H1 (cell line): Measurements from ENCODE around the gene PAQR5. TPM values are rescaled to one million over a fixed set of nuclear protein-coding genes. Genes with fewer than 3 reads are reported as not detected.

ENCODE experiments used
- CTCF ChIA-PET: fragments of 300-600 bp; sonication (Branson Sonifier 250); formaldehyde crosslinking; loops from one replicate; lab custom pipeline; 2021; ENCODE audit not compliant: partially characterized antibody; lab: Charles Lee
- POLR2A ChIA-PET: fragments of 300-600 bp; sonication (Branson Sonifier 250); formaldehyde crosslinking; loops from one replicate; lab custom pipeline; 2021; ENCODE audit warnings: inconsistent platforms; ENCODE audit not compliant: partially characterized antibody; lab: Charles Lee
- DNase-seq, 2 experiments: peaks; one replicate each; pipeline versions ENCODE4 v3.0.0 to v3.0.0-alpha.2; 2010 to 2022; ENCODE audit warnings: low spot score in 2 of 2, low read depth in 1 of 2, mixed read lengths in 1 of 2
- FAIRE-seq: peaks from 2 replicates; lab custom pipeline; 2011; peaks lifted over from hg19 to GRCh38; lab: Jason Lieb, UNC
- H2AFZ ChIP-seq: 2 replicates; pipeline ENCODE4 v1.8.1; 2012; ENCODE audit warnings: low read length, inconsistent platforms
- H2AK5ac ChIP-seq: 2 replicates; pipeline ENCODE4 v1.6.1; 2013; ENCODE audit warnings: low read depth, low read length
- H2BK120ac ChIP-seq: replicated peaks from 2 replicates; pipeline ENCODE3; 2013; ENCODE audit warnings: low read depth, low read length, inconsistent platforms
- H2BK12ac ChIP-seq: 2 replicates; pipeline ENCODE4 v1.6.1; 2013; ENCODE audit warnings: low read depth, low read length
- H2BK15ac ChIP-seq: 2 replicates; pipeline ENCODE4 v1.6.1; 2013; ENCODE audit warnings: low read length
- H2BK20ac ChIP-seq: 2 replicates; pipeline ENCODE4 v1.6.1; 2013; ENCODE audit warnings: low read length
- H2BK5ac ChIP-seq: 2 replicates; pipeline ENCODE4 v1.6.1; 2013; ENCODE audit warnings: low read depth, low read length
- H3K14ac ChIP-seq: 2 replicates; pipeline ENCODE4 v1.6.1; 2013; ENCODE audit warnings: inconsistent platforms; ENCODE audit not compliant: insufficient read length
- H3K18ac ChIP-seq: 2 replicates; pipeline ENCODE4 v1.6.1; 2013; ENCODE audit warnings: low read length; ENCODE audit errors: extremely low read depth
- H3K23ac ChIP-seq: 2 replicates; pipeline ENCODE4 v1.6.1; 2013; ENCODE audit warnings: inconsistent platforms; ENCODE audit not compliant: insufficient read length
- H3K23me2 ChIP-seq: 2 replicates; pipeline ENCODE4 v1.6.1; 2013; ENCODE audit warnings: low read depth, low read length
- H3K27ac ChIP-seq: 2 replicates; pipeline ENCODE4 v1.6.1; 2011; ENCODE audit warnings: low read depth, low read length, inconsistent platforms
- H3K27me3 ChIP-seq, 4 experiments: replicated peaks in 1 of 4; 1 replicate in 1 of 4; 2 replicates in 3 of 4; pipeline versions ENCODE4 v1.6.1 to v1.8.1; 2011 to 2013; ENCODE audit warnings: low read length in 3 of 4, mild to moderate bottlenecking in 3 of 4, inconsistent platforms in 2 of 4, mixed read lengths in 2 of 4, moderate library complexity in 1 of 4; ENCODE audit not compliant: control insufficient read depth in 3 of 4, insufficient read depth in 3 of 4; ENCODE audit errors: extremely low read depth in 1 of 4
- H3K36me3 ChIP-seq, 4 experiments: 2 replicates each; pipeline versions ENCODE4 v1.6.1 to v1.8.1; 2011 to 2013; ENCODE audit warnings: mild to moderate bottlenecking in 4 of 4, low read length in 3 of 4, moderate library complexity in 2 of 4, control low read depth in 1 of 4, inconsistent platforms in 1 of 4; ENCODE audit not compliant: insufficient read depth in 4 of 4, control insufficient read depth in 2 of 4
- H3K4ac ChIP-seq: replicated peaks from 2 replicates; pipeline ENCODE3; 2013; ENCODE audit warnings: low read length, low read depth, mixed read lengths, inconsistent platforms; ENCODE audit not compliant: insufficient read length
- H3K4me1 ChIP-seq, 4 experiments: replicated peaks in 1 of 4; 1 replicate in 1 of 4; 2 replicates in 3 of 4; pipeline versions ENCODE4 v1.6.1 to v1.8.1; 2011 to 2013; ENCODE audit warnings: low read length in 3 of 4, inconsistent platforms in 2 of 4, mixed read lengths in 1 of 4; ENCODE audit not compliant: insufficient read depth in 4 of 4, control insufficient read depth in 3 of 4
- H3K4me2 ChIP-seq, 2 experiments: 2 replicates each; pipeline versions ENCODE4 v1.6.1 to v1.8.1; 2011 to 2013; ENCODE audit warnings: low read depth in 2 of 2, low read length in 2 of 2, control low read depth in 1 of 2, inconsistent platforms in 1 of 2, mild to moderate bottlenecking in 1 of 2; ENCODE audit not compliant: insufficient read depth in 1 of 2
- H3K4me3 ChIP-seq, 4 experiments: fragments of 200-600, 300-600 bp in 1 of 4; sonication (generic), shearing (Covaris generic), sonication (Bioruptor Twin) in 1 of 4; 2 replicates each; pipeline versions ENCODE4 v1.5.1 to v1.8.1; 2011 to 2016; ENCODE audit warnings: low read length in 4 of 4, low read depth in 3 of 4, control low read depth in 2 of 4, inconsistent platforms in 2 of 4, mild to moderate bottlenecking in 2 of 4, mixed read lengths in 1 of 4, moderate library complexity in 1 of 4; ENCODE audit not compliant: insufficient read depth in 2 of 4; ENCODE audit errors: extremely low read depth in 1 of 4
- H3K56ac ChIP-seq: replicated peaks from 2 replicates; pipeline ENCODE3; 2013; ENCODE audit warnings: low read depth, mild to moderate bottlenecking, mixed read lengths, low read length, inconsistent platforms; ENCODE audit not compliant: insufficient read length
- H3K79me1 ChIP-seq: 2 replicates; pipeline ENCODE4 v1.6.1; 2013; ENCODE audit warnings: low read depth, low read length, control low read depth
- H3K79me2 ChIP-seq, 2 experiments: 2 replicates each; pipeline versions ENCODE4 v1.6.1 to v1.8.1; 2012 to 2013; ENCODE audit warnings: low read length in 2 of 2, mild to moderate bottlenecking in 2 of 2, inconsistent platforms in 1 of 2; ENCODE audit not compliant: insufficient read depth in 2 of 2, control insufficient read depth in 1 of 2
- H3K9ac ChIP-seq, 4 experiments: replicated peaks in 1 of 4; 1 replicate in 1 of 4; 2 replicates in 3 of 4; pipeline versions ENCODE4 v1.6.1 to v1.8.1; 2011 to 2013; ENCODE audit warnings: low read depth in 3 of 4, low read length in 3 of 4, control low read depth in 2 of 4, mild to moderate bottlenecking in 2 of 4, moderate library complexity in 2 of 4, inconsistent platforms in 1 of 4; ENCODE audit errors: extremely low read depth in 1 of 4
- H3K9me3 ChIP-seq, 2 experiments: 2 replicates each; pipeline versions ENCODE4 v1.6.1 to v1.8.1; 2012 to 2013; ENCODE audit warnings: mild to moderate bottlenecking in 2 of 2, moderate library complexity in 2 of 2, control low read depth in 1 of 2, inconsistent platforms in 1 of 2, low read depth in 1 of 2, low read length in 1 of 2, mixed read lengths in 1 of 2; ENCODE audit not compliant: insufficient read depth in 2 of 2
- H4K20me1 ChIP-seq, 2 experiments: replicated peaks in 1 of 2; 2 replicates each; pipeline versions ENCODE3 to v1.8.1; 2011 to 2013; ENCODE audit warnings: inconsistent platforms in 2 of 2, low read length in 2 of 2, mild to moderate bottlenecking in 1 of 2; ENCODE audit not compliant: insufficient read depth in 2 of 2, control insufficient read depth in 1 of 2
- H4K5ac ChIP-seq: 2 replicates; pipeline ENCODE4 v1.6.1; 2013; ENCODE audit warnings: low read length, low read depth, mixed read lengths, inconsistent platforms; ENCODE audit not compliant: insufficient read length
- H4K8ac ChIP-seq: 2 replicates; pipeline ENCODE4 v1.8.0; 2013; ENCODE audit warnings: mild to moderate bottlenecking, moderate library complexity, low read length, inconsistent platforms; ENCODE audit not compliant: insufficient read depth; ENCODE audit errors: extremely low read depth
- H4K91ac ChIP-seq: replicated peaks from 2 replicates; pipeline ENCODE3; 2013; ENCODE audit warnings: low read length, mixed read lengths, inconsistent platforms; ENCODE audit not compliant: insufficient read length
- CBX8 ChIP-seq: fragments of 300-800, 300-1000 bp; sonication (generic); IDR thresholded peaks from 2 replicates; pipeline ENCODE4 v1.7.1; 2016; ENCODE audit warnings: low read depth, low read length, borderline replicate concordance
- EZH2 ChIP-seq: fragments of 200-600 bp; sonication (generic); IDR thresholded peaks from 2 replicates; pipeline ENCODE4 v1.7.1; 2012; ENCODE audit warnings: low read depth, mild to moderate bottlenecking, moderate library complexity, low read length, inconsistent platforms; ENCODE audit not compliant: severe bottlenecking
- GABPA ChIP-seq: IDR thresholded peaks from 2 replicates; pipeline ENCODE4 v1.6.1; 2011; ENCODE audit warnings: mild to moderate bottlenecking, low read length, moderate library complexity, borderline replicate concordance; ENCODE audit not compliant: insufficient read depth
- GTF2F1 ChIP-seq: IDR thresholded peaks from 2 replicates; pipeline ENCODE4 v1.6.1; 2012; ENCODE audit warnings: low read depth, low read length, improper control_type of control experiment, borderline replicate concordance
- HDAC2 ChIP-seq, 2 experiments: fragments of 300-600 bp in 1 of 2; sonication (generic) in 1 of 2; IDR thresholded peaks; 2 replicates each; pipeline ENCODE4 v1.6.1; 2011 to 2012; ENCODE audit warnings: low read depth in 2 of 2, low read length in 2 of 2, mild to moderate bottlenecking in 2 of 2, moderate library complexity in 2 of 2, borderline replicate concordance in 1 of 2, inconsistent platforms in 1 of 2
- NRF1 ChIP-seq: IDR thresholded peaks from 2 replicates; pipeline ENCODE4 v1.6.1; 2011; ENCODE audit warnings: mild to moderate bottlenecking, low read depth, low read length, improper control_type of control experiment
- RFX5 ChIP-seq: IDR thresholded peaks from 2 replicates; pipeline ENCODE4 v1.6.1; 2011; ENCODE audit warnings: low read depth, low read length, improper control_type of control experiment, borderline replicate concordance
- SIN3A ChIP-seq, 2 experiments: IDR thresholded peaks in 1 of 2; conservative IDR thresholded peaks in 1 of 2; 2 replicates each; pipeline ENCODE4 v1.6.1; 2011 to 2012; ENCODE audit warnings: low read length in 2 of 2, improper control_type of control experiment in 1 of 2, low read depth in 1 of 2, mild to moderate bottlenecking in 1 of 2
- SIRT6 ChIP-seq: IDR thresholded peaks from one replicate; pipeline ENCODE4 v1.7.1; 2012; ENCODE audit warnings: low read length, inconsistent platforms
- SIX5 ChIP-seq: IDR thresholded peaks from 2 replicates; pipeline ENCODE4 v1.6.1; 2011; ENCODE audit warnings: mild to moderate bottlenecking, low read depth, low read length
- SP4 ChIP-seq: IDR thresholded peaks from 2 replicates; pipeline ENCODE4 v1.6.1; 2012; ENCODE audit warnings: low read length, inconsistent platforms
- WGBS, 2 experiments: shearing (Covaris generic) in 1 of 2; methylation state at CpG; one replicate each; pipeline versions ENCODE4 v1.1.6 to v1.1.7; 2013 to 2015; ENCODE audit warnings: low lambda C conversion rate in 2 of 2, mixed read lengths in 2 of 2, inconsistent platforms in 1 of 2, low coverage in 1 of 2, missing lambda C conversion rate in 1 of 2; ENCODE audit not compliant: insufficient replicate concordance in 2 of 2, insufficient coverage in 1 of 2, insufficient read length in 1 of 2; ENCODE audit errors: extremely low coverage in 1 of 2, missing lambda C conversion rate in 1 of 2; 5-methylcytosine and 5-hydroxymethylcytosine counted together
- polyA plus RNA-seq, 7 experiments: library from polyadenylated mRNA; depleted of rRNA in 3 of 7; stranded (reverse) in 5 of 7; unstranded in 2 of 7; fragments of >200 nt in 5 of 7; fragments of 200-250 nt in 2 of 7; gene quantifications; 1 replicate in 5 of 7; 2 replicates in 1 of 7; 4 replicates in 1 of 7; pipeline versions ENCODE4 v1.2.1 to v1.2.3, GENCODE V29; 2011 to 2013; ENCODE audit warnings: missing spikeins in 2 of 7, mixed read lengths in 2 of 7
- total RNA-seq: library from RNA; stranded (reverse); fragmentation: NEBNext Ultra II Directional; extraction: Animal tissue kit (Norgen Biotek cat#: 25700); gene quantifications from 2 replicates; pipeline ENCODE4 v1.2.1, GENCODE V29; 2021
- TF ChIP-seq, protein P1 (sequence below): IDR thresholded peaks from 2 replicates; pipeline ENCODE4 v1.6.1; 2011; ENCODE audit warnings: low read length, improper control_type of control experiment

Gene PAQR5
- total and polyA plus RNA-seq, 2 of the 8 experiments (the other 6 are each of a cell fraction or from before 2014, with no cell fraction given), result 8.7 to 18.1 TPM

DNA sequence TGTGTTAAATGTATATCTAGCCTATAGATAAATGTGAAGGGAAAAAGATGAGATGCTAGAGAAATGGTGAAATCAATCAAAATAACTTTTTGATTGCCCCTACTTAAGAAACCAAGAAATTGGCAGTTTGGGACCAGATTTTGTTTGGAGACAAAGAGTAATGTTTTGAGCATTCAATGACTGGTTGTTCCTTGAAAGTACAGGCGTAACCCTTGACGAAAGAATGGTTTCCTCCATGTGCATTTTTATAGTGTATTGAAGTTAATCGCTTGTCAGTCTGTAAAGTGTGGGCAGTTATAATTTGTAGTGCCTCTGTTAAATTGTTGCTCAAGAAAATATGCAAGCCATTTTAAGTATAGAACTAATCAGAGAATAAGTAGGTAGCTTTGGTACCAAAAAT lies 116.7 kb downstream of the PAQR5 start:
- H3K23ac ChIP-seq, result no peak overlapping the region
- ChIA-PET CTCF (interaction anchor here (1.1 kb wide), 1 partner anchor 46 kb away, joined by 5 read pairs; no protein-coding TSS in a partner anchor), POLR2A (interaction anchor here (0.7 to 8.0 kb wide), 7 partner anchors 10 to 47 kb away, joined by 3 to 97 read pairs (median 6); partner anchors contain the start of gene RPLP1)
- H2BK5ac ChIP-seq, result no peak overlapping the region
- H3K79me1 ChIP-seq, result peaks cover 3% of the 10 kb centered on the region
- peaks cover 5 to 43% of the 10 kb centered on the region in 2 experiments; a peak in 3 of 4 replicates for H3K79me2 ChIP-seq
- H2BK120ac ChIP-seq, result no peak overlapping the region
- H3K4ac ChIP-seq, result no peak overlapping the region
- peak overlapping the region; percentile 78 to 92 for H3K4me2 ChIP-seq
- 53% methylated on average over 3 of the region's 3 CpGs; no CpG with 5 or more reads in 1 of the 2 experiments for WGBS, 2 experiments
- no peaks in the 10 kb centered on the region for H3K27me3 ChIP-seq
- no peak overlapping the region for H2BK20ac ChIP-seq
- peak overlapping the region in 1 of 4 experiments; percentile 13; a peak in 2 of 7 replicates for H3K9ac ChIP-seq
- H3K36me3 ChIP-seq, result peaks cover 5 to 30% (median 23%) of the 10 kb centered on the region in 4 experiments
- TF ChIP-seq SIRT6 (no peak), SIN3A (conservative IDR thresholded peaks at IDR 0.05 in 1 of 2, IDR thresholded peaks at IDR 0.05 in 1 of 2; ENCODE audit: low read depth in 1 of 2, low read length in 2 of 2) (no peak), NRF1 (no peak), GTF2F1 (no peak), EZH2 (no peak), SIX5 (no peak), RFX5 (no peak), GABPA (no peak), HDAC2 (IDR thresholded peaks at IDR 0.05; ENCODE audit: borderline replicate concordance in 1 of 2, low read depth in 2 of 2, low read length in 2 of 2) (no peak), CBX8 (no peak), SP4 (no peak)
- TF ChIP-seq, protein P1, sequence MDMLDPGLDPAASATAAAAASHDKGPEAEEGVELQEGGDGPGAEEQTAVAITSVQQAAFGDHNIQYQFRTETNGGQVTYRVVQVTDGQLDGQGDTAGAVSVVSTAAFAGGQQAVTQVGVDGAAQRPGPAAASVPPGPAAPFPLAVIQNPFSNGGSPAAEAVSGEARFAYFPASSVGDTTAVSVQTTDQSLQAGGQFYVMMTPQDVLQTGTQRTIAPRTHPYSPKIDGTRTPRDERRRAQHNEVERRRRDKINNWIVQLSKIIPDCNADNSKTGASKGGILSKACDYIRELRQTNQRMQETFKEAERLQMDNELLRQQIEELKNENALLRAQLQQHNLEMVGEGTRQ, result no peak
- TF ChIP-seq, all 59 proteins: peak for 0
- DNase-seq (no peak), FAIRE-seq (no peak)
- peak overlapping the region; percentile 81 to 95 (median 88) for H3K4me3 ChIP-seq
- H2AK5ac ChIP-seq, result no peak overlapping the region
- H2BK15ac ChIP-seq, result no peak overlapping the region
- H3K14ac ChIP-seq, result no peak overlapping the region
- H4K20me1 ChIP-seq, result peaks cover 0 to 2% of the 10 kb centered on the region in 2 experiments
- H3K4me1 ChIP-seq, result peaks cover 0 to 2% (median under 1%) of the 10 kb centered on the region in 4 experiments; a peak in 2 of 7 replicates
- H3K9me3 ChIP-seq, result no peaks in the 10 kb centered on the region
- H4K91ac ChIP-seq, result no peak overlapping the region
- no peak overlapping the region for H4K5ac ChIP-seq
- no peak overlapping the region for H3K27ac ChIP-seq
- no peak overlapping the region for H3K56ac ChIP-seq
- H2BK12ac ChIP-seq, result no peak overlapping the region
- H3K23me2 ChIP-seq, result peaks cover 5% of the 10 kb centered on the region; the same call in 1 of the 2 replicates
- no peak overlapping the region for H4K8ac ChIP-seq
- H3K18ac ChIP-seq, result no peak overlapping the region
- H2AFZ ChIP-seq, result no peak overlapping the region
